HG02798 (cell line): ENCODE results near the gene GNPNAT1.
"Not testable (repeated sequence)": the region's sequence is repeated elsewhere in the genome, so short reads cannot be mapped to it uniquely, and the experiment has no call there.

Experiments
- ATAC-seq: cut with Tn5 transposase; IDR thresholded peaks from one replicate; pipeline ENCODE4 v1.9.1; 2021; ENCODE audit warnings: mild to moderate bottlenecking; ENCODE audit not compliant: unreplicated experiment, poor library complexity

Gene GNPNAT1

DNA sequence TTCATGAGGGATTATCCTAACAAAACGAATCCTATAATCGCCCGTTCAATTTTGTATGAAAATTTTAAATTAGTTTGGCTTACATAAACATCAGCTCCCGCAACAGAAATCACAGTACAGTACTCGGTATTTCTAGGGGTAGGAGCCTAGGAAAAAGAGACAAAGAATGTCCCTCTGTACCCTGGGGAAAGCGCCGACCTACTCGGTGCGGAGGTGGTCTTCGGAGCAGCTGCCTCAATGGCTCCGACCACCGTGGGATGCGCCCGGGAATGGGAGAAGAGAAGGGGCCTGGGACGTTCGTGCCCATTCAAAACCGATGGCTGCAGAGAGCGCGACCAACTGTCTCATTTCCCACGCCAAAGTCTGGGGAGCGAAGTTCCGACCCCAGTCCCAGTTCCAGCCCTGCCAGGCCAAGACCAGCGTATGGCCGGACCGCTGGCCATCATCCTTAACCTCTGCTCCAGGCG is 618 bp downstream of the GNPNAT1 start:
- ATAC-seq, result peak; percentile 2

DNA sequence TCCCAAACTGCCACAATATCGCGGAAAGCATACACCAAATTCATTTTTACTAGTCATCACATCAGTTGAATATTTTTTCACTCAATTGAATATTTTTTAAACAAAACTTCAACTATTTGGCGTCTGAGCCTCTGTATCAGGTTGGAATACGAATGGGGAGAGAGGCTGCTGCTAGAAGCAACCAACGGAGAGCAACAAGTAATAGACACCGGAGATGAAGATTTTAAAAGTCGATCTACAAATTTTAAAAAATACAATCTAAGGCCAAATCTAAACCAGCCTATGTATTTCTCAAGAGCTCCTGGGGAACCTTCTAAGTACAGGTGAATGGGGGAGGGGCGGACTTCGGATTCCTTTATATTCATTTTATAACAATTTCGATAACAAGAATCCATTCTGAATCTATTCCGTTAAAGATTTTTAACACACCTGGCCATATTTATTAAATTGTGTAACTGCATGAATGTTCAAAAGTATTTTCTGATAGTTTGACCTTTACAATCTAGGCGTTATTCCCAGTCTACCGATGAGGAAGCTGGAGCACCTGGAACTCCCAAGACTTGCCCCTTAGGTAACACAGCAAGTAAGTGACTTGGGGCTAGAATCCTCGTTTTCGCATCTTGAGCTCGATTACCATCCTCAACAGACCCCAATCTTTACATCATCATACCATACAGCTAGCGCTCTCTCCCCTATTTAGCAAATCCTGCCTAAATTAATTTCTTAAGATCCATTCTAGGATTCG is 1.2 kb downstream of the GNPNAT1 start:
- no peak for ATAC-seq

DNA sequence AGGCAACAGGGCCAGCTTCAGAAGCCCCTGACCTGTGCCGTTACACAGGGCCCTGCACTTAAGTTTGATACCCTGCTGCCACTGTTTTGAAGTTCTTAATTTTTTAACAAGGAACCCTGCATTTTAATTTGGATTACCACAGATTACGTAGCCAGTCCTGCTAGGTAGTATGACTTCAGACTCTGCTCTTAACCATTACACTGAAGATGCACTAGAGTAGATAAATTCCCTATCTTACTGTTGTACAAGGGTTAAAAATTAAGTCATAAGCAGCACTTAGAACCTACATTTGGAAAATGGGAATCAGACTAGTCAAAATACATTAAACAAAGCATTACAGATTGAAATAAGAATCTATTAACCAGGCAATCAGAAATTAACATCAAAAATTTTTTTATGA is 2.3 kb downstream of the GNPNAT1 start:
- no peak for ATAC-seq

DNA sequence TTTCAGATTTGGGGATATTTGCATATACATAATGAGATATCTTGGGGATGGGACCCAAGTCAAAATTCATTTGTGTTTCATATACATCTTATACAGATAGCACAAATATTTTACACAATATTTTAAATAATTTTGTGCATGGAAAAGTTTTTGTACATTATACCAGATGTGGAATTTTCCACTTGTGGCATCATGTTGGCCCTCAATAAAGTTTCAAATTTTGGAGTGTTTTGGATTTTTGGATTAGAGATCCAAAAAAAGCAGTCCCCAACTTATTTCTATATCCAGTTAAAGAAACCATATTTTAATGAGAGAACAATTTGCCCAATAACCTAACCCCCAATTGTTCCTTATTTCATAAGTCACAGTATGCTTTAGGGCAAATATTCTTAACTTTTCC is 4.5 kb downstream of the GNPNAT1 start:
- no peak for ATAC-seq

DNA sequence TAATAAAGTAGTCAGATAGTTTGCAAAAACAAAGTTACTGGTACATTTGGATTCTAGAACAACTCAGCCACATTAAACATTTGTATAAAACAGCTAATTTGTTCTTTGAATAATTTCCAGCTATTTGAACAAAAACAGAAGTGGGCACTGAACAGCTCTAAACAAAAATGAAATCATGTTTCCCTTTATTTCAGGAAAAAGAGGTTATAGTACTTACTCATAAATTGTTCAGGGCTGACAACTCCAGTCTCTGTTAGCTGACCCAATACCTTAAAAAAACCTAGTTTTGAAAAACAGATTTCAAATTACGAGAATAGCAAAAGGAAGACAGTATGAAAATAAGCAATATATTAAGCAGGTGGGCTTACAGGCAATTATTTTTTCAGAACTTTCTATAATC is 8.2 kb downstream of the GNPNAT1 start:
- ATAC-seq, result no peak

DNA sequence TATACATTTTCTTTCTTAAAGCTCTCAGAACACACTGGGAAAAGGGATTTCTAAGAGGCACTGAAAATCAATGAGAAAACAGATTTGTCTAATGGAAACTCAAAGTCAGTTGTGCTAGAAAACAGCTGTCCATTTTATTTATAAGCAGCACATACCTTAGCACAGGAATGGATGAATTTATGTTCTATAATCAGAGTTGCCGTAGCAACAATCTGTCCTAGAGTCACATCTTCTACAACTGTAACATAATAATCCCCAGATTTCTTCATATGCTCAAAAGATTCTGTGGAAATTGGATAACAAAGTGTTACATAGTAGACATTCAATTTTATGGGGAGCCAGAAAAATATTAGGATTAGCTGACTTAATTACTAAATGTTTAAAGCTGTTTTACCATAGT is 9.8 kb downstream of the GNPNAT1 start:
- no peak for ATAC-seq

DNA sequence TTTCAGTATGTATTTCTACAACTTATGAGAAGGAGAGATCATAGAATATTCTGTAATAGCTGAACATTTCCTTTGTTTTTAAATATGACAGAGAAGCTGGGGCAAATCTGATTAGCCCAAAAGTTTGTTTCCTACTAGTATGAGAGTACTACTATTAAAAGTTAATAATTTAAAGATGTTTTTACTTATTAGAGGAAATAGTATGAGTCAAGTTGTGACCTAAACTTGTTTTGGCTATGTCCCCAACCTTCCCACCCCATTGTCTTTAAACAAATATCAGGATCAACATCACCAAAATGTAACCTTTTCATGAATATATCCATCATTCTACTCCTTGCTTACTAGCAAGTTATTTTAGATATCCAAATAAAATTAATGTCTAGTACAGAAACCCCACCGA is 10.5 kb downstream of the GNPNAT1 start:
- no peak for ATAC-seq

DNA sequence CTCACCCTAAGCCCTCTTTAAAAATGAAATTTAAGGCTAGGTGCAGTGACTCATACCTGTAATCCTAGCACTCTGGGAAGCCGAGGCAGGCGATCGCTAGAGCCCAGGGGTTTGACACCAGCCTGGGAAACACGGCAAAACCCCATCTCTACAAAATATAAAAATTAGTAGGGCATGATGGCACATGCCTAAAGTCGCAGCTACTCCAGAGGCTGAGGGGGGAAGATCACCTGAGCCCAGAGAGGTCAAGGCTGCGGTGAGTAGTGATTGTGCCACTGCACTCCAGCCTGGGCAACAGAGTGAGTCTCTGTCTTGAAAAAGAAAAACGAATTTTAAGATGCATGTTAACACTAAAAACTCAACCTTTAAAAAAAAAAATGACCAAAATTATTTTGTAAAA is 12.7 kb downstream of the GNPNAT1 start:
- no peak for ATAC-seq

DNA sequence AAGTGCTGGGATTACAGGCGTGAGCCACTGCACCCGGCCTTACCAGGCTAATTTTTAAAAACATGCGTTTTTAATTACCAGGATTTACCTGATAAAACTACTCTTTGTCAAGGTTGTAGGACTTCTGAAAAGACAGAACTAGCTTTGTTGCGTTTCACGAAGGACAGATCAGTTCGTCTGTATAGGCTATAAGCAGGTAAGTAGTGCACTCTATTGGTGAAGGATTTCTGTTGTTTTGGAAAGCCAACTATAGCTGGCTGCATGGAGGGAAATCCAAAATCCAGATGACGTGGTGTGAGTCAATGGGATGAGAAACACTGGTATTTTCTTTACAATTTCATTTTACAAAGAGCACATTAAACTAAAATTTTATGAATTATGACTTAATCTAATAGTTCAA is 14.6 kb downstream of the GNPNAT1 start:
- no peak for ATAC-seq

DNA sequence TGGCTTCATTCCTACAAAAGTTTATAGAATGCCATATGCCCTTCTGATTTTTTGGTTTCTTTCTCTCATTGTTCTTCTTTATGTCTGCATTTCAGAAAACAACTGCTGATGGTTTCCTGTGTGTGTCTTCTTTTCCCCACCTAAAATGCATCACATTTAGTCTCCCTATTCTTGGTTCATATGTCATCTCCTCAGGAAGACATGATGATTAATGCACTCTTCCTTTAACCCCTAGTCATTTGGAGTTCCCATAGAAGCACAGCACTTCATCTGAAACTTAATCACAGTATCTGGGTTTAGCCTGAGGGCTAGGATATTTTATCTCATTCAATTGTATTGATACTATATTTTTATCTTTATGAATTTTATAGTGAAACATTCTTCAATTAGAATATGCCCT is 21.5 kb downstream of the GNPNAT1 start:
- ATAC-seq, result no peak

DNA sequence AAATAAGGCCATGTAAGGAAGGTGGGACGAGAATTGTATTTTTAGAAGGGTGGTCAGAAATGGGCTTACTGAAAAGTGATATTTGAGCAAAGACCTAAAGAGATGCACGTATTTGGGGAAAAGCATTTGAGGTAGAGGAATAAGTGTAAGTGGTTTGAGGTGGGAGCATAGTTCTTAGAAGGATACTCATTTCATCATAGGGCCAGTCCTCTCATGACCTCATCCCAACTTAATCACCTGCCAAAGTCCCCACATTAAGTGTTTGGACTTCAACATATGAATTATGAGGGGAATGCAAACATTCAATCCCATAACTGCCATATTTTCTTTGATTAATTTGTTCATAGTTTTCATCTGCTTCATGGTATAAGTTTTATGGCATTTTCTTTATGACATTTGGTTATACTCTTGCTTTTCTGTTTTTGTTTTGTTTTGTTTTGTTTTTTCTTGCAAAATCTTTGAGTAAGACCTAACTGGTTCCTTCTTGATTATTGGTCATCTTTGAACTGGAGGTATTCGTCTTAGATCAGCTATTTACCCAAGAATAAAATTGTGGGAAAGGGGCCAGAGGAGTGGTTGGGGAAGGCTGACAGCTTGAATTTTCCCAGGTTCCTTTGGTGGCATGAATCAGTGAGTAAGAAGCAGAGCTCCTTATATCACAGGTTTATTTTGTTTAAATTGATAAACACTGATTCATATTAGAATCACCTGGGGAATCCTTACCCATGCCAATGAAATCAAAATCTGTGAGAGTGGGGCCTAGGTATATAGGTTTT is 24.2 kb downstream of the GNPNAT1 start:
- ATAC-seq, result no peak

DNA sequence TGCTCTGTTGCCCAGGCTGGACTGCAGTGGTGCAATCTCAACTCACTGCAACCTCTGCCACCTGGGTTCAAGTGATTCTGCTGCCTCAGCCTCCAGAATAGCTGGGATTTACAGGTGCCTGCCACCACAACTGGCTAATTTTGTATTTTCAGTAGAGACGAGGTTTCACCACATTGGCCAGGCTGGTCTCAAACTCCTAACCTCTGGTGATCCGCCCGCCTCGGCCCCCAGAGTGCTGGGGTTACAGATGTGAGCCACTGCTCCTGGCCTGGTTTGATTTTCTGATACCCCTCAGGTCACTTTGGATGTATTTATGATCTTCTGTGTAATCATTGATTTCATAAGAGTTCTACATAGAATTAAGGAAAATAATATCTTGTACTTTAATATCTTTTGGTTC is 28.5 kb downstream of the GNPNAT1 start:
- not testable (repeated sequence) for ATAC-seq

DNA sequence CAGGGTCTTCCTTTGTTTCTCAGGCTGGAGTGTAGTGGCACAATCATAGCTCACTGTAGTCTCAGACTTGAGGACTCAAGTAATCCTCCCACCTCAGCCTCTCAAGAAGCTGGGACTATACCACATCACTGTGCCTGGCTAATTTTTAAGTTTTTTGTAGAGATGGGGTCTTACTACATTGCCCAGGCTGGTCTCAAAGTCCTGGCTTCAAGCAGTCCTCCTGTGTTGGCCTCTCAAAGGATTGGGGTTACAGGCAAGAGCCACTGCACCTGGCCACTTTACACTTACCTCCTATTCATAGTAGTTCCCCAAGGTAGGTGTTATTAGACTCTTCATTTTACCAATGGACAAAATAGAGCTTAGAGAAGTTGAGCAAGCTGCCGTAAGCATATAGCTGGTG is 32.3 kb downstream of the GNPNAT1 start:
- ATAC-seq, result no peak

DNA sequence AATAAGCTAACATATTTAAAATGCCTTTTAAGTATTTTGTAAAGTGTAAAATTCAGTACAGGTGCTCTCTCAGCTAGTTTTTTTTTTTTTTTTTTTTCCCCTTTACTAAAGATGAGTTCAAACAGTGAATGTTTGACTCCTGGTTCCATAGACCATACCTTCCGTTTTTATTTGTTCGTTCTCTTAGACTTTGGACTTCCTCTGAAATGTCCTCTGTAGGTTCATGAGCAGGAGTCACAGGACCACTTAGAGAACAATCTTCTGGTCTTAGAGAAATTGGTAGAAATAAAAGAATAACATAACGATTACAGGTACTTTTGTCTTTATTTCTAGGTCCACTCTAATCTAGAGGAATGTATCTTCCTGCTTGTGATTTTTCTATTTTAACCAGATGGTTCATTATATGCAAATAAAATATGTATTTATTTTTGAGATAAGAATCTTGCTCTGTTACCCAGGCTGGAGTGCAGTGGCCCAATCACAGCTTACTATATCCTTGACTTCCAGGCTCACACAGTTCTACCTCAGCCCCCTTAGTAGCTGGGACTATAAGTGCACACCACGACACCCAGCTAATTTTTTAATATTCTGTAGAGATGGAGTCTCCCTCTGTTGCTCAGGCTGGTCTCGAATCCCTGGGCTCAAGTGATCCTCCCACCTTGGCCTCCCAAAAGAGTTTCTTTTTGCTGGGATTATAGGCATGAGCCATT is 35.6 kb downstream of the GNPNAT1 start:
- no peak for ATAC-seq

DNA sequence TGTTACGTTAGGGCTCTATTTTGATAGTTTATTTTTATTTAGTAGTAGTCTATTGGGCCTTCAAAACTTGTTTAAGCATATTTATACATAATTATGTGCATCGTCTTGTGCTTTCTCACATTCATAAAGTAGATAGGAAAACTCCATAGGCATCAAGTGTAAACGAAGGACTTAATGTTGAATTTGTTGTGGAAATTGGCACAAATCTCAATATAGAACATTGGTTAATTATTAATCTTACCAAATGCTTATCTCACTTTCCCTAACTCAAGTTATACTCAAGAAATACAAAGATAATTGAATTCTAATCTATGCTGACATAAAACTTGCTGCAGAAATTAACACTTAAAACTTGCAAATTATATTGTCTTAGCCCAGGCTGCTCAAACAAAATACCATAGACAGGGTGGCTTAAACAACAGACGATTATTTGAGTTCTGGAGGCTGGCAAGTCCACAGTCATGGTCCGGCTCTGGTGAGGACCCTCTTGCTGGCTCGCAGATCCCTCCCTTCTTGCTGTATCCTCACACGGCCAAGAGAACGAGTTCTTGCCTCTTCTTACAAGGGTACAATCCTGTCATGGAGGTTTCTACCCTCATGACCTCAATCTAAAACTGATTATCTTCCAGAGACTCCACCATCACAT is 42.6 kb downstream of the GNPNAT1 start:
- ATAC-seq, result no peak

DNA sequence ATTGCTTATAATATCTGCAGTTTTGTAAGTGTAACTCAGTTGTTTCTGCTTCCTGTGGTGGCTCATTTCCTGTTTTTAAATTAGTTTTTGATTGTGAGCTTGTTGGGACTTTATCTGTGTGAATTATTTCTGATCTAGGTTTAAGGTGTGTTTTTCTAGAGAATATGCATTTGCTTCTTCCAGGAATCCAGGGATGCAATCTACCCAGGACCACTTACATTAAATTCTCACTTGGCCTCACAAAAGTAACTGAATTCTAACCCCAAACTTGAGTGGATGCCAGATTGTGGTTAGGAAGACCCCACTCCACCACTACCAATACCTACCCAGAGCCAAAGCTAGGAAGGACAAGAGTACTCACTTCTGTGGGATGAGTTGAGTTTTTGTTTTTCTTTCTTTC is 49.5 kb downstream of the GNPNAT1 start:
- peak; percentile 12 for ATAC-seq

DNA sequence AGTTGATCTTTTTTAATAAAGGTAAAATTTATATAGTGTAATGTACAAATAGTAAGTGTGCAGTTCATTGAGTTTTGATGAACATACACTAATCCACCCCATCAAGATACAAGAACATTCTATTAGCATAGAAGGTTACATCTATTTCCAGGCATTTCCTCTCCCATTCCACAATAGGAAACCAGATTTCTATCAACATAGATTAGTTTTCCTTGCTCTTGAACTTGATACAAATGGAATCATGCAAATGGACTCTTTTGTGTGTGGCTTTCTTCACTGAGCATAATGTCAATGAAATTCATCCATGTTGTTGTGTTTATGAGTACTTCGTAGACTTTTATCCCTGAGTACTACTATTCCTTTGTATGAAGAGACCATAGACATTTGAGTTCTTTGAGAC is 50.7 kb downstream of the GNPNAT1 start:
- no peak for ATAC-seq

DNA sequence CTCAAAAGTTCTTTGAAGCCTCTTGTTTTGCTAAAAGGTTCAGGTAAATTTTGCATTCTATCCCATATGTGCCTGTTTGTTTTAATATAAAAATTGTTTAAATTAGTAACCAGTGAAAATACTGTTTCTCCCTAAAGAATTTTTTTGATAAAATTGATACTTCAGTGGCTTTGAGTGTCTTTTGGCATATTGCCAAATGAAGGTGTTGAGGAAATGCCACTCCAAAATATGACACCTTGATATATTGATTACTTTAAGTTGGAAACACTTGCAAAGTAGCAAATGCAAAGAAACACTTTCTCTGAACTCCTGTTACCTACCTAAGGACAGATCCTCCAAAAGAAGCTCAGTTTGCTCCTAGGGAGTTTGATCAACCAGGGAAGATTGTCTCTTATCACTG is 53.0 kb downstream of the GNPNAT1 start:
- ATAC-seq, result no peak

DNA sequence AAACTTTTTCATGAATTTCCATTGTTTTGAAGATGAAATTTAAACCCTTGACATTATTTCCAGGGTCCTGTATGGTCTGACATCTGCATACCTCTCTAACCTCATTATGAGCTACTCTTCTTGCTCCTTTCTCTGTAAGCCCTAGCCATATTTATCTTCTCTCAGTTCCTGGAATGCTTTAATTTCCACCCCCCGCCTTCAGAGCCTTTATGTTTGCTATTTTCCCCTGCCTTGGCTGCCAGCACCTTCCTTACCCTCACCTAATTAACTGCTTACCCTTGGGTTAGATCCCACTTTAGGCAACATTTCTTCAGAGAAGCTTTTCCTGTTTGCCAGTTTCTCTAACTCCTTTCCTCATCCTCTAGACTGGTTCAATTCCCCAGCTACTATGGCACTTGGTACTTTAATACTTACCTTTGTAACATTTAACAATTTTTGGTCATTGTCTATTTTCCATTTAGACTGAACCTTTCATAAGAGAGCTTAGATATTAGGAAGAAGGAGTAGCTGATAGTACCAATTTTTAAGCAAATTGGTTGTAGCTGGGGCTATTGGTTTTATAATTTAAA is 55.4 kb downstream of the GNPNAT1 start:
- no peak for ATAC-seq

DNA sequence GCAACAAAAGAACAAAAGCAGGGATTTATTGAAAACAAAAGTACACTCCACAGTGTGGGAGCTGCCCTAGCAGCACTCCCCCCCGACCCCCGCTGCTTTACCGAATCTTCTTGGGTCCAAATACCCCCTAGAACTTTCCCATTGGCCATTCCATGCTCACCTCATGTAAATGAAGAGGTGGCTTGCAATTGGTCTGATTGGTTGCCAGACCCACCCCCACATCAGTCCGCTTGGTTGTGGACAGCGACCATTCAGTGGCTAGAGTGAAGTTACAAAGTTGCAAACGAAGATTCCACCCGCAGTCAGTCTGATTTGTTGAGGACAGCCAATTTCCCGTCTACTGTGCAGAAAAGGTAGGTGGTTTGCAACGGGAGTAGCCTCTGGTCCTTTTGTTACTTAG is 57.6 kb downstream of the GNPNAT1 start:
- no peak for ATAC-seq
